Neural progenitor cell (in vitro differentiated cells): ENCODE measurements around the gene EMC6.
"Not testable (repeated sequence)": the region's sequence is repeated elsewhere in the genome, so short reads cannot be mapped to it uniquely, and the experiment has no call there.

Experiments
- CTCF ChIP-seq: fragments of 200-600 bp; sonication (generic); IDR thresholded peaks from 2 replicates; pipeline ENCODE4 v1.5.1; 2017; ENCODE audit warnings: antibody characterized with exemption, mild to moderate bottlenecking
- EZH2 ChIP-seq: fragments of 200-600 bp; sonication (generic); IDR thresholded peaks from 2 replicates; pipeline ENCODE4 v1.6.1; 2017; ENCODE audit warnings: antibody characterized with exemption, mild to moderate bottlenecking, moderate library complexity

- not testable (repeated sequence) for TF ChIP-seq CTCF, EZH2
Measured at GRCh38 chr17:3702041-3702539, 33.5 kb downstream of the EMC6 start.
